ENCODE results near the gene CHURC1. TPM values are rescaled to one million over a fixed set of nuclear protein-coding genes. Genes with fewer than 3 reads are reported as not detected.

CHURC1 gene
- total and polyA plus RNA-seq, 2 of the 4 experiments (the other 2 are of a cell fraction), result 38.0 to 69.5 TPM

DNA sequence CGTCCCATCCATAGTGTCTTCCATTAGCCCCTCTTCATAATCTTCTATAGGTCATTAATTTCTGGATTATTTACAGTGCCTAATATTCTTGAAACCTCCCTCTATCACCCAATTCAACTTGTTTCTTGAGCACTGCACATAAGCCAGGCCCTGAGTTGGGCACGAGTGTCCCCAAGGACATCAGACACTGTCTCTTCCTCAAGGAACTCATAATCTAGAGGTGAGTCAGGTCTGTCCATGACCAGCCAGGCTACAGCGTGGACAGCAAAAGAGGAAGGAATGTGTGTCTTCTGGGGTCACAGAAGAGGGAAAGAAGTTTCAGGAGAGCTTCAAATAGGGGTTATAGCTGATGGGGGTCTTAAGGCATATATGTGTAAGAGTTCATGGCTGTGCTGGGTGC, 47.1 kb upstream of the CHURC1 start:
- WGBS, 2 experiments (ENCODE audit: extremely low coverage in 2 of 2, insufficient read length in 1 of 2), result 43% methylated on average over 1 of the region's 3 CpGs; no CpG with 5 or more reads in 1 of the 2 experiments
- H4K8ac ChIP-seq (ENCODE audit: low read depth in 2 of 2, low read length in 2 of 2), result no peak overlapping the region
- no peaks in the 10 kb centered on the region for H3K9me1 ChIP-seq (ENCODE audit: insufficient read depth, low read length)
- H3K4ac ChIP-seq (ENCODE audit: low read depth, low read length), result no peak overlapping the region
- POLR2A ChIA-PET (ENCODE audit: unreplicated experiment), result no interaction called here
- H2BK15ac ChIP-seq (ENCODE audit: low read depth, low read length), result no peak overlapping the region
- H3K4me2 ChIP-seq (ENCODE audit: low read depth, low read length), result no peak overlapping the region
- H3K4me3 ChIP-seq (ENCODE audit: insufficient read depth, low read depth, low read length), result no peak overlapping the region
- no peaks in the 10 kb centered on the region for H3K4me1 ChIP-seq (ENCODE audit: control insufficient read depth, insufficient read depth, low read length)
- no TSS peak for BruUV-seq (replicated peaks)
- in situ Hi-C loops (cut with MboI; ENCODE audit: low sequenced_read_pairs) (no loop called here), dilution Hi-C loops (cut with HindIII; ENCODE audit: low sequenced_read_pairs, unreplicated experiment) (no loop called here), intact Hi-C loops (cut with micrococcal nuclease) (no loop called here)
- no peak overlapping the region for H2AK9ac ChIP-seq (replicated peaks; ENCODE audit: low read depth, low read length, poor library complexity)
- ATAC-seq (ENCODE audit: low read depth) (no peak), DNase-seq (no peak)
- no peaks in the 10 kb centered on the region for H3K79me1 ChIP-seq (ENCODE audit: low read depth in 1 of 2, low read length in 2 of 2)
- H3K9ac ChIP-seq (ENCODE audit: low read depth, low read length), result no peak overlapping the region
- no peaks in the 10 kb centered on the region for H3K36me3 ChIP-seq (ENCODE audit: control insufficient read depth, insufficient read depth, low read length)
- H2BK120ac ChIP-seq (ENCODE audit: low read depth, low read length), result no peak overlapping the region
- H3K9me3 ChIP-seq (ENCODE audit: control insufficient read depth, insufficient read depth, low read length), result peaks cover 1% of the 10 kb centered on the region
- H4K20me1 ChIP-seq (ENCODE audit: insufficient read depth, low read length), result no peaks in the 10 kb centered on the region
- CTCF ChIA-PET, result interaction anchor here (0.7 kb wide), 1 partner anchor 26 kb away, joined by 3 read pairs; no protein-coding TSS in a partner anchor
- H4K5ac ChIP-seq (ENCODE audit: low read depth, low read length), result no peak overlapping the region
- no peak overlapping the region for H2BK20ac ChIP-seq (ENCODE audit: low read depth, low read length)
- H3K56ac ChIP-seq (ENCODE audit: extremely low read depth, insufficient read depth, low read length), result no peak overlapping the region
- no peak overlapping the region for H2AK5ac ChIP-seq (ENCODE audit: low read depth, low read length)
- no peak overlapping the region for H4K91ac ChIP-seq (ENCODE audit: insufficient read depth, low read depth, low read length)
- no peak overlapping the region for H3K27ac ChIP-seq (ENCODE audit: insufficient read depth, low read length)
- H3K27me3 ChIP-seq (ENCODE audit: control insufficient read depth, insufficient read depth, low read length), result peaks cover 63% of the 10 kb centered on the region
- no peak overlapping the region for H2BK5ac ChIP-seq (ENCODE audit: low read depth, low read length, poor library complexity, severe bottlenecking)
- no peak overlapping the region for H3K18ac ChIP-seq (ENCODE audit: low read depth, low read length)
- no peak overlapping the region for H2AFZ ChIP-seq (replicated peaks; ENCODE audit: low read length, poor library complexity)
- TF ChIP-seq, protein P1, sequence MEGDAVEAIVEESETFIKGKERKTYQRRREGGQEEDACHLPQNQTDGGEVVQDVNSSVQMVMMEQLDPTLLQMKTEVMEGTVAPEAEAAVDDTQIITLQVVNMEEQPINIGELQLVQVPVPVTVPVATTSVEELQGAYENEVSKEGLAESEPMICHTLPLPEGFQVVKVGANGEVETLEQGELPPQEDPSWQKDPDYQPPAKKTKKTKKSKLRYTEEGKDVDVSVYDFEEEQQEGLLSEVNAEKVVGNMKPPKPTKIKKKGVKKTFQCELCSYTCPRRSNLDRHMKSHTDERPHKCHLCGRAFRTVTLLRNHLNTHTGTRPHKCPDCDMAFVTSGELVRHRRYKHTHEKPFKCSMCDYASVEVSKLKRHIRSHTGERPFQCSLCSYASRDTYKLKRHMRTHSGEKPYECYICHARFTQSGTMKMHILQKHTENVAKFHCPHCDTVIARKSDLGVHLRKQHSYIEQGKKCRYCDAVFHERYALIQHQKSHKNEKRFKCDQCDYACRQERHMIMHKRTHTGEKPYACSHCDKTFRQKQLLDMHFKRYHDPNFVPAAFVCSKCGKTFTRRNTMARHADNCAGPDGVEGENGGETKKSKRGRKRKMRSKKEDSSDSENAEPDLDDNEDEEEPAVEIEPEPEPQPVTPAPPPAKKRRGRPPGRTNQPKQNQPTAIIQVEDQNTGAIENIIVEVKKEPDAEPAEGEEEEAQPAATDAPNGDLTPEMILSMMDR (conservative IDR thresholded peaks at IDR 0.05; ENCODE audit: low read depth, low read length), result no peak
- TF ChIP-seq MAFK (IDR thresholded peaks at IDR 0.05; ENCODE audit: low read depth, low read length) (no peak), RCOR1 (IDR thresholded peaks at IDR 0.05; ENCODE audit: insufficient replicate concordance, low read length) (no peak), RAD21 (IDR thresholded peaks at IDR 0.05; ENCODE audit: low read length) (no peak), MXI1 (IDR thresholded peaks at IDR 0.05; ENCODE audit: borderline replicate concordance, low read depth, low read length) (no peak), FOS (IDR thresholded peaks at IDR 0.05; ENCODE audit: low read depth, low read length) (no peak)
- H3K14ac ChIP-seq (replicated peaks; ENCODE audit: low read depth, low read length), result no peak overlapping the region
- no peak overlapping the region for H3K23ac ChIP-seq (ENCODE audit: low read depth, low read length)
